Uterus (tissue), 4 donors: ENCODE results near the gene TAS2R13. TPM values are rescaled to one million over a fixed set of nuclear protein-coding genes. Genes with fewer than 3 reads are reported as not detected.

Experiments
- DNase-seq, 2 donors: peaks; one replicate each; pipeline ENCODE4 v3.0.0-alpha.2; 2019 to 2020
- H3K27ac ChIP-seq, 2 donors: fragments of 200-600 bp; sonication (generic); 1 replicate in 1 of 2; 2 replicates in 1 of 2; pipeline ENCODE4 v1.5.1; 2016 to 2018
- H3K27me3 ChIP-seq, 2 donors: fragments of 200-600 bp; sonication (generic); one replicate each; pipeline ENCODE4 v1.5.1; 2018 to 2019; ENCODE audit warnings: control low read depth in 1 of 2
- H3K36me3 ChIP-seq, 2 donors: fragments of 200-600 bp; sonication (generic); one replicate each; pipeline ENCODE4 v1.5.1; 2019; ENCODE audit warnings: control low read depth in 1 of 2
- H3K4me1 ChIP-seq, 2 donors: fragments of 200-600 bp; sonication (generic); one replicate each; pipeline ENCODE4 v1.5.1; 2018 to 2019; ENCODE audit warnings: control low read depth in 1 of 2
- H3K4me3 ChIP-seq, 2 donors: fragments of 200-600 bp; sonication (generic); 1 replicate in 1 of 2; 2 replicates in 1 of 2; pipeline ENCODE4 v1.5.1; 2018 to 2019; ENCODE audit warnings: mild to moderate bottlenecking in 1 of 2
- H3K9me3 ChIP-seq, 2 donors: fragments of 200-600 bp; sonication (generic); one replicate each; pipeline ENCODE4 v1.5.1; 2019; ENCODE audit warnings: control low read depth in 1 of 2
- POLR2A ChIP-seq, 2 donors: fragments of 450-650 bp; IDR thresholded peaks; one replicate each; pipeline ENCODE4 v1.6.1; 2016; ENCODE audit warnings: antibody characterized with exemption in 2 of 2, mild to moderate bottlenecking in 1 of 2, moderate library complexity in 1 of 2
- intact Hi-C: fragments of 100-400 bp; cut with DNase I; formaldehyde crosslinking; loops from one replicate; pipeline ENCODE4 v1.15.1; 2023; ENCODE audit warnings: low total_unique reads
- total RNA-seq, 4 donors: library from RNA; depleted of rRNA in 3 of 4; stranded (reverse); fragments of >200 nt in 3 of 4; gene quantifications; one replicate each; pipeline versions ENCODE4 v1.1.0 to v1.2.4, GENCODE V29; 2014 to 2023
- TF ChIP-seq, protein P1 (sequence below), 4 experiments: fragments of 200-600 bp in 2 of 4; fragments of 450-650 bp in 2 of 4; sonication (generic) in 2 of 4; IDR thresholded peaks; one replicate each; pipeline ENCODE4 v1.5.1; 2016 to 2019; ENCODE audit warnings: antibody characterized with exemption in 4 of 4, mild to moderate bottlenecking in 2 of 4, moderate library complexity in 1 of 4
- donor health status: DM: yes; HTN: yes; CAD: no.

Gene TAS2R13
- total RNA-seq, 4 donors from 2014 or later = 0.51 to 11.3 (median 4.3) TPM

- no peak for DNase-seq
- H3K4me3 ChIP-seq = no peak overlapping the region
- peaks cover 0 to 25% of the 10 kb centered on the region in 2 donors for H3K9me3 ChIP-seq
- H3K36me3 ChIP-seq = no peaks in the 10 kb centered on the region
- H3K4me1 ChIP-seq = no peaks in the 10 kb centered on the region
- H3K27me3 ChIP-seq = no peaks in the 10 kb centered on the region
- no peak overlapping the region for H3K27ac ChIP-seq
- intact Hi-C loops = no loop called here
- no peak for TF ChIP-seq POLR2A (IDR thresholded peaks at IDR 0.05)
- TF ChIP-seq, protein P1, sequence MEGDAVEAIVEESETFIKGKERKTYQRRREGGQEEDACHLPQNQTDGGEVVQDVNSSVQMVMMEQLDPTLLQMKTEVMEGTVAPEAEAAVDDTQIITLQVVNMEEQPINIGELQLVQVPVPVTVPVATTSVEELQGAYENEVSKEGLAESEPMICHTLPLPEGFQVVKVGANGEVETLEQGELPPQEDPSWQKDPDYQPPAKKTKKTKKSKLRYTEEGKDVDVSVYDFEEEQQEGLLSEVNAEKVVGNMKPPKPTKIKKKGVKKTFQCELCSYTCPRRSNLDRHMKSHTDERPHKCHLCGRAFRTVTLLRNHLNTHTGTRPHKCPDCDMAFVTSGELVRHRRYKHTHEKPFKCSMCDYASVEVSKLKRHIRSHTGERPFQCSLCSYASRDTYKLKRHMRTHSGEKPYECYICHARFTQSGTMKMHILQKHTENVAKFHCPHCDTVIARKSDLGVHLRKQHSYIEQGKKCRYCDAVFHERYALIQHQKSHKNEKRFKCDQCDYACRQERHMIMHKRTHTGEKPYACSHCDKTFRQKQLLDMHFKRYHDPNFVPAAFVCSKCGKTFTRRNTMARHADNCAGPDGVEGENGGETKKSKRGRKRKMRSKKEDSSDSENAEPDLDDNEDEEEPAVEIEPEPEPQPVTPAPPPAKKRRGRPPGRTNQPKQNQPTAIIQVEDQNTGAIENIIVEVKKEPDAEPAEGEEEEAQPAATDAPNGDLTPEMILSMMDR (IDR thresholded peaks at IDR 0.05) = no peak
These were observed 7.9 kb downstream of the TAS2R13 start for GRCh38 chr12:10901427-10901826.

- Histone ChIP-seq H3K36me3 (no peaks in the 10 kb centered on the region), H3K27me3 (no peaks in the 10 kb centered on the region), H3K27ac (no peak overlapping the region), H3K4me3 (no peak overlapping the region), H3K9me3 (peaks cover 0 to 25% of the 10 kb centered on the region in 2 donors), H3K4me1 (no peaks in the 10 kb centered on the region)
- no peak for DNase-seq
- TF ChIP-seq, protein P1 (IDR thresholded peaks at IDR 0.05) = no peak
- TF ChIP-seq POLR2A (IDR thresholded peaks at IDR 0.05) = no peak
- intact Hi-C loops = no loop called here
These were observed 8.4 kb downstream of the TAS2R13 start for GRCh38 chr12:10900972-10901371.

- H3K9me3 ChIP-seq = peaks cover 0 to 25% of the 10 kb centered on the region in 2 donors
- no peaks in the 10 kb centered on the region for H3K27me3 ChIP-seq
- H3K4me1 ChIP-seq = no peaks in the 10 kb centered on the region
- intact Hi-C loops = no loop called here
- TF ChIP-seq, protein P1 (IDR thresholded peaks at IDR 0.05) = no peak
- TF ChIP-seq POLR2A (IDR thresholded peaks at IDR 0.05) = no peak
- no peaks in the 10 kb centered on the region for H3K36me3 ChIP-seq
- DNase-seq = no peak
- no peak overlapping the region for H3K4me3 ChIP-seq
- H3K27ac ChIP-seq = no peak overlapping the region
These were observed 8.8 kb downstream of the TAS2R13 start for GRCh38 chr12:10900530-10900929.

- Histone ChIP-seq H3K27ac (no peak overlapping the region), H3K4me1 (no peaks in the 10 kb centered on the region), H3K36me3 (no peaks in the 10 kb centered on the region), H3K4me3 (no peak overlapping the region), H3K9me3 (no peaks in the 10 kb centered on the region), H3K27me3 (no peaks in the 10 kb centered on the region)
- no peak for DNase-seq
- TF ChIP-seq, protein P1 (IDR thresholded peaks at IDR 0.05) = no peak
- no peak for TF ChIP-seq POLR2A (IDR thresholded peaks at IDR 0.05)
- intact Hi-C loops = no loop called here
These were observed 12.5 kb downstream of the TAS2R13 start for GRCh38 chr12:10896854-10897253.

DNA sequence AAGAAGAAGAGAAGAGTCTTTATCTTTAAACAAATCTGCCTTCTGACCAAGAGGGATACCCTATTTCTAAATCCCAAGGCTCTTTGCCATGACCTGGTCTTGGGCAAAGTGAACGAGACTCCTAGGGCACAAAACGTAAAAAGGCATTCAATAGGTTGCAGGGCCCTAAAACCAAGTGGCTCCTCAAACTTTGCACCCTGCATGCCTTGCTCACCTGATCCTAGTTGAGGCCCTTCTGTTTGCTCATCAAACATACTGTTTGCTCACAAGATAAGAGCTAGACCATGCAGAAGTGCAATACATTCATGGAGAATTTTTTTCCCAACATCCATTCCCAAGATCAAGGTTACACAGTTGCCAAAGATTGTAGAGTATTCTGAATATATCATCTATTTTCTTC is 17.4 kb downstream of the TAS2R13 start:
- no peak for DNase-seq
- intact Hi-C loops = no loop called here

More for the DNA sequence above, 17.4 kb downstream of the TAS2R13 start:
- Histone ChIP-seq H3K4me1 (no peaks in the 10 kb centered on the region), H3K4me3 (no peak overlapping the region), H3K9me3 (no peaks in the 10 kb centered on the region), H3K27ac (no peak overlapping the region), H3K36me3 (no peaks in the 10 kb centered on the region), H3K27me3 (no peaks in the 10 kb centered on the region)
- TF ChIP-seq POLR2A (IDR thresholded peaks at IDR 0.05) = no peak
- TF ChIP-seq, protein P1 (IDR thresholded peaks at IDR 0.05) = no peak
